Spinal cord (tissue), 10 donors: Measurements from ENCODE around the gene CPNE8. TPM values are rescaled to one million over a fixed set of nuclear protein-coding genes. Genes with fewer than 3 reads are reported as not detected.
A peak's percentile ranks its signal among the peaks of the same experiment; 100 is the strongest.

ENCODE experiments used
- DNase-seq, 6 donors: peaks; one replicate each; pipeline versions ENCODE4 v3.0.0 to v3.0.0-alpha.2; 2013 to 2015; ENCODE audit warnings: low spot score in 6 of 6, low read depth in 4 of 6
- H3K27ac ChIP-seq: one replicate; pipeline ENCODE4 v1.5.1; 2013; ENCODE audit warnings: low read depth, low read length, control low read depth
- H3K27me3 ChIP-seq: one replicate; pipeline ENCODE4 v1.6.1; 2013; ENCODE audit warnings: low read length; ENCODE audit not compliant: control insufficient read depth, insufficient read depth
- H3K36me3 ChIP-seq: one replicate; pipeline ENCODE4 v1.6.1; 2013; ENCODE audit warnings: low read length; ENCODE audit not compliant: control insufficient read depth, insufficient read depth
- H3K4me1 ChIP-seq: one replicate; pipeline ENCODE4 v1.6.1; 2013; ENCODE audit warnings: low read length; ENCODE audit not compliant: control insufficient read depth, insufficient read depth
- H3K4me3 ChIP-seq: one replicate; pipeline ENCODE4 v1.5.1; 2013; ENCODE audit warnings: low read depth, low read length, control low read depth
- H3K9me3 ChIP-seq: one replicate; pipeline ENCODE4 v1.6.1; 2013; ENCODE audit warnings: low read length; ENCODE audit not compliant: control insufficient read depth, insufficient read depth
- WGBS: methylation state at CpG from one replicate; pipeline ENCODE4 v1.1.5; 2013; ENCODE audit warnings: missing lambda C conversion rate; ENCODE audit not compliant: insufficient coverage; 5-methylcytosine and 5-hydroxymethylcytosine counted together
- polyA plus RNA-seq, 2 donors: library from polyadenylated mRNA; unstranded; fragments of 120-200 nt; gene quantifications; one replicate each; pipeline ENCODE4 v1.2.1, GENCODE V29; 2013; ENCODE audit not compliant: insufficient read length in 2 of 2
- total RNA-seq, 2 donors: library from RNA; depleted of rRNA in 1 of 2; stranded (reverse); fragments of 120-200 nt in 1 of 2; fragments of >200 nt in 1 of 2; gene quantifications; one replicate each; pipeline versions ENCODE4 v1.2.3 to v1.2.4, GENCODE V29; 2013 to 2014
- donor health status: healthy.

Gene CPNE8
- total and polyA plus RNA-seq, 4 donors: 11.6 to 26.2 (median 16.0) TPM

- Histone ChIP-seq H3K36me3 (no peaks in the 10 kb centered on the region), H3K4me3 (no peak overlapping the region), H3K4me1 (no peaks in the 10 kb centered on the region), H3K9me3 (no peaks in the 10 kb centered on the region), H3K27ac (no peak overlapping the region), H3K27me3 (no peaks in the 10 kb centered on the region)
- peak in 1 of 6 donors; percentile 15 for DNase-seq
- WGBS: no CpG with 5 or more reads among the region's 5 CpGs
Observed at GRCh38 chr12:38689704-38690103, 215.7 kb downstream of the CPNE8 start.

- Histone ChIP-seq H3K27ac (no peak overlapping the region), H3K36me3 (no peaks in the 10 kb centered on the region), H3K4me1 (no peaks in the 10 kb centered on the region), H3K27me3 (no peaks in the 10 kb centered on the region), H3K4me3 (no peak overlapping the region), H3K9me3 (no peaks in the 10 kb centered on the region)
- no CpG with 5 or more reads among the region's 1 CpG for WGBS
- DNase-seq: peak in 2 of 6 donors; percentile 18 to 39
Observed at GRCh38 chr12:38689195-38689594, 216.2 kb downstream of the CPNE8 start.

- no peak overlapping the region for H3K4me3 ChIP-seq
Observed at GRCh38 chr12:38682521-38682920, 222.9 kb downstream of the CPNE8 start.

GRCh38 chr12:38669530-38669929 lies 235.9 kb downstream of the CPNE8 start:
- H3K4me1 ChIP-seq: no peaks in the 10 kb centered on the region
- no peaks in the 10 kb centered on the region for H3K36me3 ChIP-seq
- no CpG with 5 or more reads among the region's 2 CpGs for WGBS

More at GRCh38 chr12:38682521-38682920, 222.9 kb downstream of the CPNE8 start:
- 75% methylated on average over 1 of the region's 2 CpGs for WGBS
- H3K4me1 ChIP-seq: no peaks in the 10 kb centered on the region
- no peaks in the 10 kb centered on the region for H3K27me3 ChIP-seq
- H3K9me3 ChIP-seq: no peaks in the 10 kb centered on the region
- no peak for DNase-seq
- no peaks in the 10 kb centered on the region for H3K36me3 ChIP-seq
- H3K27ac ChIP-seq: no peak overlapping the region

GRCh38 chr12:38669081-38669480 lies 236.3 kb downstream of the CPNE8 start:
- no peak for DNase-seq
- Histone ChIP-seq H3K36me3 (no peaks in the 10 kb centered on the region), H3K27ac (no peak overlapping the region), H3K9me3 (no peaks in the 10 kb centered on the region), H3K4me3 (no peak overlapping the region), H3K4me1 (no peaks in the 10 kb centered on the region), H3K27me3 (no peaks in the 10 kb centered on the region)
- WGBS: no CpG with 5 or more reads among the region's 1 CpG

More at GRCh38 chr12:38669530-38669929, 235.9 kb downstream of the CPNE8 start:
- Histone ChIP-seq H3K4me3 (no peak overlapping the region), H3K27me3 (no peaks in the 10 kb centered on the region), H3K27ac (no peak overlapping the region), H3K9me3 (no peaks in the 10 kb centered on the region)
- DNase-seq: peak in 4 of 6 donors; percentile 5 to 35 (median 18)

GRCh38 chr12:38666425-38666824 lies 239.0 kb downstream of the CPNE8 start:
- no peaks in the 10 kb centered on the region for H3K27me3 ChIP-seq
- no peak overlapping the region for H3K4me3 ChIP-seq
- no peak overlapping the region for H3K27ac ChIP-seq
- no peaks in the 10 kb centered on the region for H3K36me3 ChIP-seq
- WGBS: 98% methylated on average over 4 of the region's 6 CpGs
- DNase-seq: no peak
- no peaks in the 10 kb centered on the region for H3K9me3 ChIP-seq
- H3K4me1 ChIP-seq: no peaks in the 10 kb centered on the region

GRCh38 chr12:38664661-38665269 lies 240.6 kb downstream of the CPNE8 start:
- Histone ChIP-seq H3K27ac (no peak overlapping the region), H3K9me3 (no peaks in the 10 kb centered on the region), H3K36me3 (no peaks in the 10 kb centered on the region), H3K4me1 (no peaks in the 10 kb centered on the region), H3K27me3 (no peaks in the 10 kb centered on the region), H3K4me3 (no peak overlapping the region)
- DNase-seq: peak in 2 of 6 donors; percentile 12 to 49

- H3K4me1 ChIP-seq: no peaks in the 10 kb centered on the region
- H3K27ac ChIP-seq: no peak overlapping the region
- no peaks in the 10 kb centered on the region for H3K9me3 ChIP-seq
- no peaks in the 10 kb centered on the region for H3K36me3 ChIP-seq
- H3K4me3 ChIP-seq: no peak overlapping the region
- no peaks in the 10 kb centered on the region for H3K27me3 ChIP-seq
- DNase-seq: no peak
Observed at GRCh38 chr12:38662829-38663228, 242.6 kb downstream of the CPNE8 start.

GRCh38 chr12:38653650-38654049 lies 251.7 kb downstream of the CPNE8 start:
- H3K9me3 ChIP-seq: no peaks in the 10 kb centered on the region
- WGBS: no CpG with 5 or more reads among the region's 2 CpGs
- H3K27ac ChIP-seq: no peak overlapping the region
- no peaks in the 10 kb centered on the region for H3K27me3 ChIP-seq
- H3K4me3 ChIP-seq: no peak overlapping the region
- DNase-seq: peak in 1 of 6 donors; percentile 37
- H3K36me3 ChIP-seq: no peaks in the 10 kb centered on the region
- H3K4me1 ChIP-seq: no peaks in the 10 kb centered on the region

- no CpG with 5 or more reads among the region's 1 CpG for WGBS
- no peaks in the 10 kb centered on the region for H3K9me3 ChIP-seq
- H3K36me3 ChIP-seq: no peaks in the 10 kb centered on the region
- H3K4me1 ChIP-seq: no peaks in the 10 kb centered on the region
- H3K27ac ChIP-seq: no peak overlapping the region
- no peaks in the 10 kb centered on the region for H3K27me3 ChIP-seq
- no peak for DNase-seq
- H3K4me3 ChIP-seq: no peak overlapping the region
Observed at GRCh38 chr12:38648813-38649212, 256.6 kb downstream of the CPNE8 start.
